Stomach (tissue), 4 donors: ENCODE results near the gene NPR2.

Source experiments
- POLR2A ChIP-seq, 4 donors: fragments of 450-650 bp; IDR thresholded peaks; one replicate each; pipeline ENCODE4 v1.6.1; 2016; ENCODE audit warnings: antibody characterized with exemption in 4 of 4, control low read depth in 2 of 4, mild to moderate bottlenecking in 1 of 4, moderate library complexity in 1 of 4
- POLR2AphosphoS5 ChIP-seq, 3 donors: sonication (generic); formaldehyde crosslinking; IDR thresholded peaks; one replicate each; pipeline ENCODE4 v1.6.1; 2016; ENCODE audit warnings: antibody characterized with exemption in 3 of 3

DNA sequence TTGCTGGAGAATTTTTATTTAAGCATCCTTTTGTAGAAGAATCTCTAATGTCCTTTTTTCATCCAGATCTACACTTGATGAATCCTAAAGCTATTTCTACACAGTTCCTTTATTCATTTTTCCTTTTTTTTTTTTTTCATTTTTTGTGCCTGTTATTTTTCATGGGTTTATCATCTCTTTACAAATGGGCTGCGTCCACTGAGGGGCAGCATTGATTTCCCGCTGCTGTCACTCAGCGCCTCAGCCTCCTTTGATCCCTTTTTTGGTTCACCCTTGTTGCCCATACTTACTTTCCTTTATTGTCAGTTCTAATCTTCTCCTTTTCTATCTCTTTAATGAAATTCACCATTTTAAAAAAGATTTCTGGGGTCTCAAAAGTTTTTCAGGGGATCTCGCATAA is 31.6 kb upstream of the NPR2 start:
- TF ChIP-seq POLR2AphosphoS5 (IDR thresholded peaks at IDR 0.05) (no peak), POLR2A (IDR thresholded peaks at IDR 0.05) (no peak)
